ENCODE measurements around the gene CREB1. TPM values are rescaled to one million over a fixed set of nuclear protein-coding genes. Genes with fewer than 3 reads are reported as not detected.
"Not testable (repeated sequence)": the region's sequence is repeated elsewhere in the genome, so short reads cannot be mapped to it uniquely, and the experiment has no call there.

Gene CREB1
- total RNA-seq, 6 experiments from 2014 or later, result 32.9 to 51.8 (median 48.9) TPM

DNA sequence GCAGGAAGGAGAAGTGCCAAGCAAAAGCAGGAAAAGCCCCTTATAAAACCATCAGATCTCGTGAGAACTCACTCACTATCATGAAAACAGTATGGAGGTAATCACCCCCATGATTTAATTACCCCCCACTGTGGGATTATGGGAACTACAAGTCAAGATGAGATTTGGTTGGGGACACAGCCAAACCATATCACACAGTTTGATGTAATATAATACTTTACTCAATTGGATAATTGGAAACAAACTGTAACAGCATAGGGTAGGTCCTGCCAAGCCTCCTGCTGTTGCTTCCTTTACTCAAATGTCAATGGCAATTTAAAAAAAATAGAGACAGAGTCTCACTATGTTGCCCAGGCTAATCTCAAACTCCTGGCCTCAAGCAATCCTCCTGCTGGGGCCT, 110.9 kb downstream of the CREB1 start:
- Mint-ChIP-seq H3K4me1 (ENCODE audit: low read depth) (no peaks in the 10 kb centered on the region), H3K4me3 (no peak overlapping the region), H3K27ac (no peak overlapping the region), H3K9me3 (peaks cover 6% of the 10 kb centered on the region; the same call in 1 of the 2 replicates), H3K27me3 (ENCODE audit: insufficient read depth) (peaks cover 15% of the 10 kb centered on the region), H3K36me3 (ENCODE audit: low read depth) (no peaks in the 10 kb centered on the region)
- no peak for DNase-seq
- TF ChIP-seq, protein P1, sequence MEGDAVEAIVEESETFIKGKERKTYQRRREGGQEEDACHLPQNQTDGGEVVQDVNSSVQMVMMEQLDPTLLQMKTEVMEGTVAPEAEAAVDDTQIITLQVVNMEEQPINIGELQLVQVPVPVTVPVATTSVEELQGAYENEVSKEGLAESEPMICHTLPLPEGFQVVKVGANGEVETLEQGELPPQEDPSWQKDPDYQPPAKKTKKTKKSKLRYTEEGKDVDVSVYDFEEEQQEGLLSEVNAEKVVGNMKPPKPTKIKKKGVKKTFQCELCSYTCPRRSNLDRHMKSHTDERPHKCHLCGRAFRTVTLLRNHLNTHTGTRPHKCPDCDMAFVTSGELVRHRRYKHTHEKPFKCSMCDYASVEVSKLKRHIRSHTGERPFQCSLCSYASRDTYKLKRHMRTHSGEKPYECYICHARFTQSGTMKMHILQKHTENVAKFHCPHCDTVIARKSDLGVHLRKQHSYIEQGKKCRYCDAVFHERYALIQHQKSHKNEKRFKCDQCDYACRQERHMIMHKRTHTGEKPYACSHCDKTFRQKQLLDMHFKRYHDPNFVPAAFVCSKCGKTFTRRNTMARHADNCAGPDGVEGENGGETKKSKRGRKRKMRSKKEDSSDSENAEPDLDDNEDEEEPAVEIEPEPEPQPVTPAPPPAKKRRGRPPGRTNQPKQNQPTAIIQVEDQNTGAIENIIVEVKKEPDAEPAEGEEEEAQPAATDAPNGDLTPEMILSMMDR (IDR thresholded peaks at IDR 0.05), result no peak

DNA sequence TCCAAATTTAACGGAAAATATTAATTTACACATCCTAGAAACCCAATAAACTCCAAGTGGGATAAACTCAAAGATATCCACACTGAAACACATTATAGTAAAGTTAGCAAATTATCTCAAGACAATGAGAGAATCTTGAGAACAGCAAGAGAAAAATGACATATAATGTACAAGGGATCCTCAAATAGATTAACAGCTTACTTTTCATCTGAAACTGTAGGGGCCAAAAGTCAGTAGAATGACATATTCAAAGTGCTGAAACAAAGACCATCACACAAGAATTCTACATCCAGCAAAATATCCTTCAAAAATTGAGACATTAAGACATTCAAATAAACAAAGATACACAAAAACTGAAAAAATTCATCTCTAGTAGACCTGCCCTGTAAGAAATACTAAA, 114.1 kb downstream of the CREB1 start:
- peaks cover 9% of the 10 kb centered on the region for H3K27me3 Mint-ChIP-seq (ENCODE audit: insufficient read depth)
- H3K4me3 Mint-ChIP-seq, result no peak overlapping the region
- no peaks in the 10 kb centered on the region for H3K36me3 Mint-ChIP-seq (ENCODE audit: low read depth)
- no peaks in the 10 kb centered on the region for H3K4me1 Mint-ChIP-seq (ENCODE audit: low read depth)
- peaks cover 6% of the 10 kb centered on the region; the same call in 1 of the 2 replicates for H3K9me3 Mint-ChIP-seq
- DNase-seq, result no peak
- TF ChIP-seq, protein P1 (IDR thresholded peaks at IDR 0.05), result no peak
- H3K27ac Mint-ChIP-seq, result no peak overlapping the region

DNA sequence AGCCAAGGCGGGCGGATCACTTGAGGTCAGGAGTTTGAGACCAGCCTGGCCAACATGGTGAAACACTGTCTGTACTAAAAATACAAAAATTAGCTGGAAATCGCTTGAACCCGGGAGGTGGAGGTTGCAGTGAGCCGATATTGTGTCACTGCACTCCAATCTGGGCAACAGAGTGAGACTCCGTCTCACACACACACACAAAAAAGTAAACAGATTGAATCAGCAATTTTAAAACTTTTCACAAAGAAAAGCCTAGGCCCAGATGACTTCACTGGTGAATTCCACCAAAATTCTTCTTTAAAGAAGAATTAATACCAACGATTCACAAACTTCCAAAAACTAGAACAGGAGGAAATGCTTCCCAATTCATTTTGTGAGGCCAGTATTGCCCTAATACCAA, 116.8 kb downstream of the CREB1 start:
- peaks cover 16% of the 10 kb centered on the region for H3K27me3 Mint-ChIP-seq (ENCODE audit: insufficient read depth)
- not testable (repeated sequence) for H3K4me3 Mint-ChIP-seq; H3K4me1 Mint-ChIP-seq (ENCODE audit: low read depth); H3K9me3 Mint-ChIP-seq; DNase-seq; H3K36me3 Mint-ChIP-seq (ENCODE audit: low read depth); H3K27ac Mint-ChIP-seq

Other genes with a start within 250 kb of the CREB1 start
- 1 to 10 TPM; 5.0 to 7.8 (median 7.0) TPM for gene METTL21A, start 95.4 kb downstream of the CREB1 start, total RNA-seq (2021; fragmentation: NEBNext Ultra II Directional; extraction: Animal tissue kit (Norgen Biotek cat#: 25700))
- gene CCNYL1, start 181.7 kb downstream of the CREB1 start, total RNA-seq (2021; fragmentation: NEBNext Ultra II Directional; extraction: Animal tissue kit (Norgen Biotek cat#: 25700)), result 10 to 100 TPM; 13.3 to 21.7 (median 17.5) TPM
- 1 to 10 TPM in 4 of 6 experiments, under 1 TPM in 2; 0.64 to 1.4 (median 1.2) TPM for gene FZD5, start 239.9 kb downstream of the CREB1 start, total RNA-seq (2021; fragmentation: NEBNext Ultra II Directional; extraction: Animal tissue kit (Norgen Biotek cat#: 25700))

Measured in HFFc6 (cell line).